Hepatocyte (in vitro differentiated cells): ENCODE data around the gene LPP.

ENCODE experiments used
- EZH2 ChIP-seq: fragments of 200-600 bp; sonication (generic); IDR thresholded peaks from 2 replicates; pipeline ENCODE4 v1.6.1; 2016; ENCODE audit warnings: antibody characterized with exemption, mild to moderate bottlenecking, borderline replicate concordance
- EZH2phosphoT487 ChIP-seq: fragments of 200-600 bp; sonication (generic); IDR thresholded peaks from one replicate; pipeline ENCODE4 v1.6.1; 2018; ENCODE audit warnings: antibody characterized with exemption, mild to moderate bottlenecking, low read depth, moderate library complexity; ENCODE audit not compliant: unreplicated experiment, severe bottlenecking
- TF ChIP-seq, protein P1 (sequence below): fragments of 200-600 bp; sonication (generic); IDR thresholded peaks from 2 replicates; pipeline ENCODE4 v1.5.1; 2016; ENCODE audit warnings: antibody characterized with exemption, mild to moderate bottlenecking; ENCODE audit not compliant: poor library complexity

DNA sequence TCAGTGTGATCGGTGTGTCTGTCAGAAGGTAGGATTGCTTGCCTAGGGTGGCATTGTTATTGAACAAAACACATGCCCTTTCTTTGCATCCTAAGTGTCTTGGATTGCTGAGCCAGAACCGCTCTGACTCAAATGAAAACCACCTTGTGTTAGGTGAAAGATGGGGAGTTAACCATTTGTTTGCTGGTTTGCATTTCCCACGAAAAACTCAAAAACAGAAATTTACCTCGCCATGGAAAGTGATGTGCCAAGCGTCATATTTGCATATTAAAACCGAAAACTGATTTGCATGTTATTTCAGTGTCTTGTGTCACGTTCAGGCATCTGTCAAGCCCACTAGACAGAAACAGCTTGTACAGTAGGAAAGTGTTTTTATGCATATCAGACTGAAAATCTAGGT lies 543.2 kb downstream of the LPP start:
- TF ChIP-seq EZH2: no peak
- TF ChIP-seq, protein P1, sequence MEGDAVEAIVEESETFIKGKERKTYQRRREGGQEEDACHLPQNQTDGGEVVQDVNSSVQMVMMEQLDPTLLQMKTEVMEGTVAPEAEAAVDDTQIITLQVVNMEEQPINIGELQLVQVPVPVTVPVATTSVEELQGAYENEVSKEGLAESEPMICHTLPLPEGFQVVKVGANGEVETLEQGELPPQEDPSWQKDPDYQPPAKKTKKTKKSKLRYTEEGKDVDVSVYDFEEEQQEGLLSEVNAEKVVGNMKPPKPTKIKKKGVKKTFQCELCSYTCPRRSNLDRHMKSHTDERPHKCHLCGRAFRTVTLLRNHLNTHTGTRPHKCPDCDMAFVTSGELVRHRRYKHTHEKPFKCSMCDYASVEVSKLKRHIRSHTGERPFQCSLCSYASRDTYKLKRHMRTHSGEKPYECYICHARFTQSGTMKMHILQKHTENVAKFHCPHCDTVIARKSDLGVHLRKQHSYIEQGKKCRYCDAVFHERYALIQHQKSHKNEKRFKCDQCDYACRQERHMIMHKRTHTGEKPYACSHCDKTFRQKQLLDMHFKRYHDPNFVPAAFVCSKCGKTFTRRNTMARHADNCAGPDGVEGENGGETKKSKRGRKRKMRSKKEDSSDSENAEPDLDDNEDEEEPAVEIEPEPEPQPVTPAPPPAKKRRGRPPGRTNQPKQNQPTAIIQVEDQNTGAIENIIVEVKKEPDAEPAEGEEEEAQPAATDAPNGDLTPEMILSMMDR: no peak
- TF ChIP-seq EZH2phosphoT487: no peak
